ENCODE measurements around the gene PRKCB. TPM values are rescaled to one million over a fixed set of nuclear protein-coding genes. Genes with fewer than 3 reads are reported as not detected.

Gene PRKCB
- total RNA-seq, 4 donors from 2014 or later: 10.7 to 23.9 (median 18.2) TPM

- Histone ChIP-seq H3K9me3 (no peaks in the 10 kb centered on the region), H3K4me3 (no peak overlapping the region), H3K27me3 (peaks cover 9% of the 10 kb centered on the region), H3K36me3 (no peaks in the 10 kb centered on the region), H3K27ac (no peak overlapping the region), H3K4me1 (no peaks in the 10 kb centered on the region)
- TF ChIP-seq POLR2AphosphoS5 (IDR thresholded peaks at IDR 0.05) (no peak), CTCF (IDR thresholded peaks at IDR 0.05) (no peak), POLR2A (IDR thresholded peaks at IDR 0.05) (no peak), EP300 (IDR thresholded peaks at IDR 0.05) (no peak)
- no peak for ATAC-seq
- WGBS, 2 donors (ENCODE audit: low coverage in 1 of 2): 65 to 74% methylated on average over 2 to 5 of the region's 5 CpGs
These were observed 305.7 kb downstream of the PRKCB start for GRCh38 chr16:24141466-24141865.

- Histone ChIP-seq H3K27ac (no peak overlapping the region), H3K27me3 (peaks cover 9% of the 10 kb centered on the region), H3K9me3 (no peaks in the 10 kb centered on the region), H3K4me1 (no peaks in the 10 kb centered on the region), H3K4me3 (no peak overlapping the region), H3K36me3 (no peaks in the 10 kb centered on the region)
- TF ChIP-seq CTCF (IDR thresholded peaks at IDR 0.05): no peak
- no peak for TF ChIP-seq POLR2AphosphoS5 (IDR thresholded peaks at IDR 0.05)
- TF ChIP-seq EP300 (IDR thresholded peaks at IDR 0.05): no peak
- no peak for TF ChIP-seq POLR2A (IDR thresholded peaks at IDR 0.05)
- WGBS, 2 donors (ENCODE audit: low coverage in 1 of 2): 94 to 100% methylated on average over 2 of the region's 2 CpGs
- ATAC-seq: no peak
These were observed 306.1 kb downstream of the PRKCB start for GRCh38 chr16:24141917-24142316.

GRCh38 chr16:24145927-24146326, 310.1 kb downstream of the PRKCB start:
- Histone ChIP-seq H3K27me3 (peaks cover 12% of the 10 kb centered on the region), H3K4me1 (no peaks in the 10 kb centered on the region), H3K9me3 (no peaks in the 10 kb centered on the region), H3K27ac (no peak overlapping the region), H3K4me3 (no peak overlapping the region), H3K36me3 (no peaks in the 10 kb centered on the region)
- 93% methylated on average over 3 of the region's 3 CpGs; no CpG with 5 or more reads in 1 of the 2 donors for WGBS, 2 donors (ENCODE audit: low coverage in 1 of 2)
- no peak for ATAC-seq
- TF ChIP-seq POLR2A (IDR thresholded peaks at IDR 0.05) (no peak), EP300 (IDR thresholded peaks at IDR 0.05) (no peak), POLR2AphosphoS5 (IDR thresholded peaks at IDR 0.05) (no peak), CTCF (IDR thresholded peaks at IDR 0.05) (no peak)

- H3K4me3 ChIP-seq: no peak overlapping the region
- 53 to 58% methylated on average over 7 of the region's 7 CpGs for WGBS, 2 donors (ENCODE audit: low coverage in 1 of 2)
- H3K4me1 ChIP-seq: no peaks in the 10 kb centered on the region
- H3K36me3 ChIP-seq: no peaks in the 10 kb centered on the region
- no peak overlapping the region for H3K27ac ChIP-seq
- peaks cover 12% of the 10 kb centered on the region for H3K27me3 ChIP-seq
- no peaks in the 10 kb centered on the region for H3K9me3 ChIP-seq
- TF ChIP-seq POLR2AphosphoS5 (IDR thresholded peaks at IDR 0.05) (no peak), POLR2A (IDR thresholded peaks at IDR 0.05) (no peak), CTCF (IDR thresholded peaks at IDR 0.05) (no peak), EP300 (IDR thresholded peaks at IDR 0.05) (no peak)
- ATAC-seq: no peak
These were observed 310.7 kb downstream of the PRKCB start for GRCh38 chr16:24146518-24146917.

GRCh38 chr16:24149102-24149501, 313.3 kb downstream of the PRKCB start:
- WGBS, 2 donors (ENCODE audit: low coverage in 1 of 2): 63 to 73% methylated on average over 3 of the region's 3 CpGs
- H3K4me1 ChIP-seq: no peaks in the 10 kb centered on the region
- TF ChIP-seq EP300 (IDR thresholded peaks at IDR 0.05) (no peak), CTCF (IDR thresholded peaks at IDR 0.05) (no peak), POLR2AphosphoS5 (IDR thresholded peaks at IDR 0.05) (no peak), POLR2A (IDR thresholded peaks at IDR 0.05) (no peak)
- no peak for ATAC-seq
- H3K4me3 ChIP-seq: no peak overlapping the region
- no peak overlapping the region for H3K27ac ChIP-seq
- peaks cover 3% of the 10 kb centered on the region for H3K27me3 ChIP-seq
- no peaks in the 10 kb centered on the region for H3K36me3 ChIP-seq
- no peaks in the 10 kb centered on the region for H3K9me3 ChIP-seq

All from gastroesophageal sphincter (tissue), 4 donors.